IMR-90 (cell line): ENCODE results near the gene PGBD5. TPM values are rescaled to one million over a fixed set of nuclear protein-coding genes. Genes with fewer than 3 reads are reported as not detected.

Experiments
- ATAC-seq: fragments of 200-7000 bp; cut with Tn5 transposase; 2 replicates; pipeline ENCODE4 v1.9.1; 2020; ENCODE audit warnings: low read depth, mild to moderate bottlenecking, moderate library complexity
- BruUV-seq: library from RNA; stranded (reverse); fragments of 400-500 nt; replicated peaks from 2 replicates; lab custom pipeline; 2021; lab: Mats Ljungman, UMichigan
- CTCF ChIA-PET: fragments of 300-600 bp; formaldehyde crosslinking; extraction: SDS; loops from one replicate; lab custom pipeline; 2021; ENCODE audit warnings: antibody characterized with exemption; lab: Yijun Ruan, JAX
- POLR2A ChIA-PET: fragments of 300-600 bp; sonication (Branson Sonifier 250); formaldehyde crosslinking; loops from one replicate; lab custom pipeline; 2022; ENCODE audit warnings: antibody characterized with exemption; ENCODE audit not compliant: unreplicated experiment; lab: Charles Lee
- DNase-seq: peaks from one replicate; pipeline ENCODE4 v3.0.0; 2013
- H2AFZ ChIP-seq: replicated peaks from 2 replicates; pipeline ENCODE3; 2013; ENCODE audit warnings: low read length, mild to moderate bottlenecking; ENCODE audit not compliant: poor library complexity
- H2AK5ac ChIP-seq: 2 replicates; pipeline ENCODE4 v1.6.1; 2013; ENCODE audit warnings: low read depth, low read length, inconsistent platforms
- H2AK9ac ChIP-seq: replicated peaks from 2 replicates; pipeline ENCODE3; 2013; ENCODE audit warnings: mild to moderate bottlenecking, low read depth, low read length, moderate library complexity; ENCODE audit not compliant: poor library complexity
- H2BK120ac ChIP-seq: 2 replicates; pipeline ENCODE4 v1.6.1; 2013; ENCODE audit warnings: low read depth, low read length, inconsistent platforms
- H2BK15ac ChIP-seq: 3 replicates; pipeline ENCODE4 v1.6.1; 2013; ENCODE audit warnings: low read depth, low read length, inconsistent platforms
- H2BK20ac ChIP-seq: 2 replicates; pipeline ENCODE4 v1.6.1; 2013; ENCODE audit warnings: low read depth, mild to moderate bottlenecking, inconsistent platforms, low read length, moderate library complexity
- H2BK5ac ChIP-seq: 2 replicates; pipeline ENCODE4 v1.6.1; 2013; ENCODE audit warnings: mild to moderate bottlenecking, low read depth, low read length, inconsistent platforms; ENCODE audit not compliant: poor library complexity, severe bottlenecking
- H3K14ac ChIP-seq: replicated peaks from 2 replicates; pipeline ENCODE4 v1.6.1; 2013; ENCODE audit warnings: low read depth, low read length, inconsistent platforms
- H3K18ac ChIP-seq: 2 replicates; pipeline ENCODE4 v1.6.1; 2013; ENCODE audit warnings: low read depth, low read length, control low read depth
- H3K23ac ChIP-seq: 2 replicates; pipeline ENCODE4 v1.6.1; 2013; ENCODE audit warnings: low read depth, low read length, inconsistent platforms
- H3K27ac ChIP-seq: 2 replicates; pipeline ENCODE4 v1.5.1; 2013; ENCODE audit warnings: mild to moderate bottlenecking, control low read depth, low read length; ENCODE audit not compliant: insufficient read depth
- H3K27me3 ChIP-seq: 2 replicates; pipeline ENCODE4 v1.6.1; 2013; ENCODE audit warnings: low read length; ENCODE audit not compliant: control insufficient read depth, insufficient read depth
- H3K36me3 ChIP-seq: 2 replicates; pipeline ENCODE4 v1.6.1; 2013; ENCODE audit warnings: low read length, mixed read lengths; ENCODE audit not compliant: control insufficient read depth, insufficient read depth
- H3K4ac ChIP-seq: 2 replicates; pipeline ENCODE4 v1.6.1; 2013; ENCODE audit warnings: low read depth, low read length, inconsistent platforms
- H3K4me1 ChIP-seq: 2 replicates; pipeline ENCODE4 v1.6.1; 2013; ENCODE audit warnings: low read length, mixed read lengths; ENCODE audit not compliant: control insufficient read depth, insufficient read depth
- H3K4me2 ChIP-seq: 2 replicates; pipeline ENCODE4 v1.6.1; 2013; ENCODE audit warnings: low read depth, mild to moderate bottlenecking, control low read depth, low read length, moderate library complexity
- H3K4me3 ChIP-seq: 2 replicates; pipeline ENCODE4 v1.5.1; 2013; ENCODE audit warnings: low read depth, mild to moderate bottlenecking, control low read depth, low read length, moderate library complexity; ENCODE audit not compliant: insufficient read depth
- H3K56ac ChIP-seq: 2 replicates; pipeline ENCODE4 v1.6.1; 2013; ENCODE audit warnings: low read length, inconsistent platforms; ENCODE audit not compliant: insufficient read depth; ENCODE audit errors: extremely low read depth
- H3K79me1 ChIP-seq, 2 experiments: 2 replicates each; pipeline ENCODE4 v1.6.1; 2013; ENCODE audit warnings: low read length in 2 of 2, inconsistent platforms in 1 of 2, low read depth in 1 of 2
- H3K9ac ChIP-seq: 2 replicates; pipeline ENCODE4 v1.6.1; 2013; ENCODE audit warnings: low read depth, low read length, control low read depth
- H3K9me1 ChIP-seq: 2 replicates; pipeline ENCODE4 v1.6.1; 2013; ENCODE audit warnings: low read length, inconsistent platforms; ENCODE audit not compliant: insufficient read depth
- H3K9me3 ChIP-seq: 2 replicates; pipeline ENCODE4 v1.6.1; 2013; ENCODE audit warnings: low read length; ENCODE audit not compliant: control insufficient read depth, insufficient read depth
- H4K20me1 ChIP-seq: 2 replicates; pipeline ENCODE4 v1.6.1; 2013; ENCODE audit warnings: low read length, inconsistent platforms; ENCODE audit not compliant: insufficient read depth
- H4K5ac ChIP-seq: 2 replicates; pipeline ENCODE4 v1.6.1; 2013; ENCODE audit warnings: mild to moderate bottlenecking, low read depth, low read length, control low read depth
- H4K8ac ChIP-seq, 2 experiments: 2 replicates each; pipeline ENCODE4 v1.6.1; 2013; ENCODE audit warnings: low read depth in 2 of 2, low read length in 2 of 2, control low read depth in 1 of 2, inconsistent platforms in 1 of 2
- H4K91ac ChIP-seq: 2 replicates; pipeline ENCODE4 v1.6.1; 2013; ENCODE audit warnings: low read depth, low read length, inconsistent platforms; ENCODE audit not compliant: insufficient read depth
- FOS ChIP-seq: fragments of 150-350 bp; IDR thresholded peaks from 2 replicates; pipeline ENCODE4 v1.6.1; 2016; ENCODE audit warnings: low read depth, low read length
- MAZ ChIP-seq: IDR thresholded peaks from 2 replicates; pipeline ENCODE4 v1.6.1; 2012; ENCODE audit warnings: low read depth, mild to moderate bottlenecking, low read length, improper control_type of control experiment, moderate library complexity, borderline replicate concordance
- POLR2A ChIP-seq: IDR thresholded peaks from 2 replicates; pipeline ENCODE4 v1.6.1; 2012; ENCODE audit warnings: mild to moderate bottlenecking, low read depth, low read length
- RFX5 ChIP-seq: IDR thresholded peaks from 2 replicates; pipeline ENCODE4 v1.8.0; 2012; ENCODE audit warnings: low read depth, mild to moderate bottlenecking, low read length, moderate library complexity
- whole genome bisulfite sequencing, 2 experiments: methylation state at CpG; one replicate each; pipeline versions ENCODE4 v1.1.5 to v1.1.7; 2013; ENCODE audit warnings: missing lambda C conversion rate in 2 of 2; ENCODE audit not compliant: insufficient read length in 1 of 2; ENCODE audit errors: extremely low coverage in 2 of 2; 5-methylcytosine and 5-hydroxymethylcytosine counted together
- dilution Hi-C: fragments of 300-500 bp; cut with HindIII; formaldehyde crosslinking; loops from one replicate; pipeline ENCODE4 v1.14.3; 2018; ENCODE audit warnings: low sequenced_read_pairs; ENCODE audit not compliant: unreplicated experiment
- in situ Hi-C: fragments of 300-500 bp; cut with MboI; formaldehyde crosslinking; loops from 3 replicates; pipeline ENCODE4 v1.14.3; 2019; ENCODE audit warnings: low sequenced_read_pairs, inconsistent platforms, mixed read lengths
- intact Hi-C: fragments of 100-400 bp; cut with micrococcal nuclease; formaldehyde crosslinking; loops from 2 replicates; pipeline ENCODE4 v1.10.0; 2022
- polyA plus RNA-seq, 3 experiments: library from polyadenylated mRNA; depleted of rRNA; stranded (reverse); fragments of >200 nt; gene quantifications; 2 replicates each; pipeline ENCODE4 v1.2.3, GENCODE V29; 2012; ENCODE audit warnings: low replicate concordance in 1 of 3
- total RNA-seq: library from RNA; depleted of rRNA; stranded (reverse); fragments of >200 nt; gene quantifications from 2 replicates; pipeline ENCODE4 v1.2.3, GENCODE V29; 2012

PGBD5 gene
- total and polyA plus RNA-seq, 2 of the 4 experiments (the other 2 are of a cell fraction): 0.18 to 0.36 TPM

DNA sequence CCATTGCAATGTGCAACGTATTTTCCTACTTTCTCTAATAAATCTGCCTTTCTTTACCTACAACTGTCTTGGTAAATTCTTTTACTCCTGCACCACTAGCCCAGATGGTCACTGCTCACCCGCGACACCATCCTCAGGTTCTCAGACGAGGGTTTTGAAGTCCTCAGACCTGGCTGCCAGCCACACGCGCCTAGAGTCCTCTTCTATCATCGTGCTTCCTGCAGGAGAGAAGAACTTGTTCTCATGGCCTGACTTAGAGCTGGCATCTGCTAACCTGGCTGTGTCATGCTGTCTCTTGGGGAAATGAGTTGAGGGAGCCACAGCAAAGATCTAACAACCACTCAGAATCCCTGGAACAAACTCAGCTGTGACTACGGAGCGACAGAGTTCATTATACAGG is 30.3 kb upstream of the PGBD5 start:
- CTCF ChIA-PET: no interaction called here

More for the DNA sequence above, 30.3 kb upstream of the PGBD5 start:
- intact Hi-C loops: no loop called here
- no peaks in the 10 kb centered on the region for H3K9me1 ChIP-seq
- no peaks in the 10 kb centered on the region for H4K20me1 ChIP-seq
- no peak overlapping the region for H2BK20ac ChIP-seq
- in situ Hi-C loops: no loop called here
- H3K27ac ChIP-seq: no peak overlapping the region
- 65% methylated on average over 6 of the region's 9 CpGs; no CpG with 5 or more reads in 1 of the 2 experiments for WGBS, 2 experiments
- no peak overlapping the region for H2BK15ac ChIP-seq
- no peak overlapping the region for H3K14ac ChIP-seq
- no peak overlapping the region for H2AK5ac ChIP-seq
- no peaks in the 10 kb centered on the region for H3K36me3 ChIP-seq
- H2AK9ac ChIP-seq: no peak overlapping the region
- H3K9ac ChIP-seq: no peak overlapping the region
- no peak overlapping the region for H2BK120ac ChIP-seq
- H3K18ac ChIP-seq: no peak overlapping the region
- dilution Hi-C loops: no loop called here
- POLR2A ChIA-PET: no interaction called here
- H3K56ac ChIP-seq: no peak overlapping the region
- H3K4me2 ChIP-seq: no peak overlapping the region
- TF ChIP-seq POLR2A (no peak), RFX5 (no peak), FOS (no peak), MAZ (no peak)
- H3K9me3 ChIP-seq: no peaks in the 10 kb centered on the region
- DNase-seq (no peak), ATAC-seq (no peak)
- no peak overlapping the region for H2AFZ ChIP-seq
- H3K27me3 ChIP-seq: no peaks in the 10 kb centered on the region
- H3K4me3 ChIP-seq: no peak overlapping the region
- no peaks in the 10 kb centered on the region for H3K4me1 ChIP-seq
- BruUV-seq: no TSS peak
- no peak overlapping the region for H3K23ac ChIP-seq
- H2BK5ac ChIP-seq: no peak overlapping the region
- H4K8ac ChIP-seq: no peak overlapping the region
- no peaks in the 10 kb centered on the region for H3K79me1 ChIP-seq
- no peak overlapping the region for H3K4ac ChIP-seq
- no peak overlapping the region for H4K91ac ChIP-seq
- H4K5ac ChIP-seq: no peak overlapping the region
